HEK293 (cell line): ENCODE data around the gene RAPGEF5.

ENCODE experiments used
- CTCF ChIA-PET: fragments of 350-600 bp; formaldehyde crosslinking; extraction: SDS; loops from one replicate; lab custom pipeline; 2021; ENCODE audit warnings: antibody characterized with exemption; lab: Yijun Ruan, JAX
- POLR2A ChIA-PET: fragments of 300-600 bp; formaldehyde crosslinking; extraction: SDS; loops from one replicate; lab custom pipeline; 2020; ENCODE audit warnings: antibody characterized with exemption, inconsistent platforms; lab: Yijun Ruan, JAX
- H3K27ac ChIP-seq: fragments of 200-500 bp; sonication (Bioruptor generic); 2 replicates; pipeline ENCODE4 v1.5.1; 2014; ENCODE audit warnings: low read depth, low read length, control low read depth, inconsistent platforms; ENCODE audit errors: extremely low read depth
- H3K36me3 ChIP-seq, 2 experiments: fragments of 200-500 bp in 1 of 2; sonication (Bioruptor generic) in 1 of 2; 1 replicate in 1 of 2; 2 replicates in 1 of 2; pipeline ENCODE4 v1.5.1; 2014 to 2017; ENCODE audit warnings: inconsistent platforms in 2 of 2, low read length in 2 of 2; ENCODE audit not compliant: control insufficient read depth in 2 of 2, insufficient read depth in 1 of 2
- H3K4me1 ChIP-seq: fragments of 200-500 bp; sonication (Bioruptor generic); 2 replicates; pipeline ENCODE4 v1.5.1; 2014; ENCODE audit warnings: mild to moderate bottlenecking, low read length, inconsistent platforms; ENCODE audit not compliant: control insufficient read depth, insufficient read depth
- H3K4me3 ChIP-seq: 2 replicates; pipeline ENCODE4 v1.5.1; 2011; ENCODE audit warnings: low read depth, mild to moderate bottlenecking, control low read depth, low read length, moderate library complexity
- H3K9me3 ChIP-seq: fragments of 200-500 bp; sonication (Bioruptor generic); 2 replicates; pipeline ENCODE4 v1.5.1; 2014; ENCODE audit warnings: low read depth, low read length, inconsistent platforms; ENCODE audit not compliant: control insufficient read depth, insufficient read depth
- GLI2 ChIP-seq: fragments of 450-650 bp; formaldehyde crosslinking; IDR thresholded peaks from 2 replicates; pipeline ENCODE4; 2017; ENCODE audit warnings: missing biosample characterization, missing genetic modification characterization, low read depth, borderline replicate concordance
- GLIS2 ChIP-seq: fragments of 450-650 bp; formaldehyde crosslinking; IDR thresholded peaks from 2 replicates; pipeline ENCODE4 v1.5.1; 2016; ENCODE audit warnings: missing biosample characterization, missing genetic modification characterization
- KLF1 ChIP-seq: fragments of 450-650 bp; formaldehyde crosslinking; IDR thresholded peaks from 2 replicates; pipeline ENCODE4 v1.5.1; 2016; ENCODE audit warnings: missing biosample characterization, missing genetic modification characterization
- KLF7 ChIP-seq: fragments of 450-650 bp; formaldehyde crosslinking; IDR thresholded peaks from 2 replicates; pipeline ENCODE4 v1.5.1; 2016; ENCODE audit warnings: missing biosample characterization, missing genetic modification characterization, borderline replicate concordance
- RBAK ChIP-seq: fragments of 450-650 bp; formaldehyde crosslinking; IDR thresholded peaks from 2 replicates; pipeline ENCODE4 v1.5.1; 2016; ENCODE audit warnings: missing biosample characterization, missing genetic modification characterization
- SALL2 ChIP-seq: fragments of 450-650 bp; formaldehyde crosslinking; IDR thresholded peaks from 2 replicates; pipeline ENCODE4 v1.5.0; 2017; ENCODE audit warnings: missing biosample characterization, mild to moderate bottlenecking, missing genetic modification characterization, borderline replicate concordance
- SCRT1 ChIP-seq: fragments of 450-650 bp; formaldehyde crosslinking; IDR thresholded peaks from 2 replicates; pipeline ENCODE4 v1.5.1; 2016; ENCODE audit warnings: missing biosample characterization, missing genetic modification characterization, borderline replicate concordance
- SP3 ChIP-seq: fragments of 450-650 bp; formaldehyde crosslinking; IDR thresholded peaks from 2 replicates; pipeline ENCODE4 v1.5.1; 2016; ENCODE audit warnings: missing biosample characterization, missing genetic modification characterization
- ZBTB21 ChIP-seq: fragments of 450-650 bp; formaldehyde crosslinking; IDR thresholded peaks from 2 replicates; pipeline ENCODE4 v1.5.1; 2017; ENCODE audit warnings: missing biosample characterization, missing genetic modification characterization
- ZBTB7A ChIP-seq: fragments of 450-650 bp; formaldehyde crosslinking; IDR thresholded peaks from 2 replicates; pipeline ENCODE4 v1.5.1; 2016; ENCODE audit warnings: low read depth, missing biosample characterization, missing genetic modification characterization
- ZFP3 ChIP-seq: fragments of 450-650 bp; formaldehyde crosslinking; IDR thresholded peaks from 2 replicates; pipeline ENCODE4 v1.5.1; 2016; ENCODE audit warnings: low read depth, missing biosample characterization, missing genetic modification characterization
- ZNF174 ChIP-seq: fragments of 450-650 bp; formaldehyde crosslinking; IDR thresholded peaks from 2 replicates; pipeline ENCODE4 v1.5.0; 2017; ENCODE audit warnings: missing biosample characterization, mild to moderate bottlenecking, missing genetic modification characterization
- ZNF18 ChIP-seq: fragments of 450-650 bp; formaldehyde crosslinking; IDR thresholded peaks from 2 replicates; pipeline ENCODE4 v1.5.1; 2016; ENCODE audit warnings: missing biosample characterization, missing genetic modification characterization
- ZNF26 ChIP-seq: fragments of 450-650 bp; formaldehyde crosslinking; IDR thresholded peaks from 2 replicates; pipeline ENCODE4 v1.5.1; 2016; ENCODE audit warnings: missing biosample characterization, missing genetic modification characterization
- ZNF292 ChIP-seq: fragments of 450-650 bp; formaldehyde crosslinking; IDR thresholded peaks from 2 replicates; pipeline ENCODE4 v1.5.1; 2016; ENCODE audit warnings: low read depth, missing biosample characterization, missing genetic modification characterization, borderline replicate concordance
- ZNF37A ChIP-seq: fragments of 450-650 bp; IDR thresholded peaks from 2 replicates; pipeline ENCODE4 v1.5.1; 2018; ENCODE audit warnings: missing biosample characterization, missing genetic modification characterization
- ZNF426 ChIP-seq: fragments of 450-650 bp; formaldehyde crosslinking; IDR thresholded peaks from 2 replicates; pipeline ENCODE4 v1.5.1; 2017; ENCODE audit warnings: missing biosample characterization, missing genetic modification characterization, mild to moderate bottlenecking, inconsistent platforms, moderate library complexity
- ZNF549 ChIP-seq: fragments of 450-650 bp; IDR thresholded peaks from 2 replicates; pipeline ENCODE4 v1.5.1; 2018; ENCODE audit warnings: missing biosample characterization, missing genetic modification characterization, mild to moderate bottlenecking, inconsistent platforms, moderate library complexity
- ZNF558 ChIP-seq: fragments of 450-650 bp; formaldehyde crosslinking; IDR thresholded peaks from 2 replicates; pipeline ENCODE4 v1.5.1; 2016; ENCODE audit warnings: missing biosample characterization, missing genetic modification characterization
- ZNF610 ChIP-seq: fragments of 450-650 bp; formaldehyde crosslinking; IDR thresholded peaks from 2 replicates; pipeline ENCODE4 v1.5.1; 2016; ENCODE audit warnings: missing biosample characterization, missing genetic modification characterization, borderline replicate concordance
- ZNF701 ChIP-seq: fragments of 450-650 bp; formaldehyde crosslinking; IDR thresholded peaks from 2 replicates; pipeline ENCODE4 v1.5.1; 2016; ENCODE audit warnings: missing biosample characterization, missing genetic modification characterization
- ZNF843 ChIP-seq: fragments of 450-650 bp; formaldehyde crosslinking; IDR thresholded peaks from 2 replicates; pipeline ENCODE4 v1.5.1; 2016; ENCODE audit warnings: missing biosample characterization, missing genetic modification characterization
- ZSCAN16 ChIP-seq: fragments of 450-650 bp; formaldehyde crosslinking; IDR thresholded peaks from 2 replicates; pipeline ENCODE4 v1.5.1; 2016; ENCODE audit warnings: missing biosample characterization, missing genetic modification characterization
- ZSCAN18 ChIP-seq: fragments of 450-650 bp; formaldehyde crosslinking; IDR thresholded peaks from 2 replicates; pipeline ENCODE4 v1.5.1; 2016; ENCODE audit warnings: missing biosample characterization, missing genetic modification characterization
- TF ChIP-seq, protein P1 (sequence below): fragments of 450-650 bp; formaldehyde crosslinking; IDR thresholded peaks from 2 replicates; pipeline ENCODE4 v1.5.1; 2016; ENCODE audit warnings: missing biosample characterization, missing genetic modification characterization

RAPGEF5 gene

DNA sequence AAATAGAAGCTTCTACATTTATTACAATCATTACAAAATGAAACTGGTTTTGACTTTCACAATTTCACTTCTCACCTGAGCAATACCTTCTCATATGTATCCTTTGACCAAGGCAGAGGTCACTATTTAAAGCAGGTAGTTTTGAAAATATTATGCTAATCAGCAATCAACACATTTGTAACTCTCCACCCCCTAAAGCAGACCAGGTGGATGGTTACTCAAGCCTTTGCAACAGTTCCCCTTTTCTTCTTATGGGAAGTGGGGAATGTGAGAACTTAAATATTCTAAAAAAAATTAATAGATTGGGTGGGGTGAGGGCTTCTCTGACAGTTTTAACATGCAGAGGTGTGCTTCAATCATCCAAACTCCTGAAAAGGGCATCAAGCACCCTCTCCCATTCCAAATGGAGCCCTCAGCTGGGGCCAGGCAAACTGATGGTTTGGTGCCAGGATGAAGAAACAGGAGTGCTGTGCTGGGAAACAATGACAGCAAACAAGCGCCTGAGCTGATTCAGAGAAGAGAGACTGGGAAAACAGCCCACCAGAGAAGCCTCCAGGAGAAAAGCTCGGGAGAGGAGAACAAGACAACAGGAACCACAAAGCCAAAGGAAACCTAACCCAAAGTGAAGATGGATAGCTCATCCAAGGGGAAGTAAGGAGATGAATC lies 17.1 kb downstream of the RAPGEF5 start:
- Histone ChIP-seq H3K4me3 (no peak overlapping the region), H3K9me3 (no peaks in the 10 kb centered on the region), H3K4me1 (no peaks in the 10 kb centered on the region), H3K27ac (no peak overlapping the region), H3K36me3 (no peaks in the 10 kb centered on the region)
- TF ChIP-seq ZNF26 (no peak), ZNF558 (tag by site-specific recombination) (no peak), ZFP3 (no peak), ZNF843 (no peak), GLI2 (tag by site-specific recombination) (no peak), SP3 (tag by site-specific recombination) (no peak), ZNF549 (tag by site-specific recombination) (no peak), ZSCAN18 (tag by site-specific recombination) (no peak), ZNF701 (no peak), ZBTB21 (tag by site-specific recombination) (no peak), ZSCAN16 (tag by site-specific recombination) (no peak), ZBTB7A (tag by site-specific recombination) (no peak), ZNF292 (tag by site-specific recombination) (no peak), RBAK (tag by site-specific recombination) (no peak), ZNF426 (tag by site-specific recombination) (no peak), KLF1 (no peak), ZNF18 (tag by site-specific recombination) (no peak), KLF7 (tag by site-specific recombination) (no peak), SCRT1 (tag by site-specific recombination) (no peak), ZNF37A (tag by site-specific recombination) (no peak)
- ChIA-PET CTCF (interaction anchor here (0.6 kb wide), 1 partner anchor 32 kb away, joined by 3 read pairs; no protein-coding TSS in a partner anchor), POLR2A (no interaction called here)

DNA sequence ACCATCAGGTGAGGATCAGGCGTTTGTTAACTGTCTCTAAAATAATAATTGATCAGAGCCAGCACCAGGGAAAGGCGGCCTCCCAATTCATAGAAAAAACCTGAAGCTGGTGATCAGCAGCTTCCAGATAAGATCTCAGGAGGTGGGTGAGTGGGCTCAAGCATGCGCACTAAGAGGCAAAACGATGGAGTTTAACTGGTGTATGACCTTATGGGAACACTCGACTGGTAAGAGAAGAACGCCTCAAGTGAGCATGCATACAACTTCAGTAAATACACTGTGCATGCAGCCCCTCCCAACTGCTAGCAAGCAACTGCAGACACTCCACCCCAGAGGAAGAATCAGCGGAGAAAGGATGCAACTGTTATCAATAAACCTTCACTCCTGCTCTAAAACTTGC lies 18.1 kb downstream of the RAPGEF5 start:
- no peaks in the 10 kb centered on the region for H3K9me3 ChIP-seq
- ChIA-PET POLR2A (no interaction called here), CTCF (no interaction called here)
- H3K27ac ChIP-seq = no peak overlapping the region
- no peaks in the 10 kb centered on the region for H3K36me3 ChIP-seq
- H3K4me1 ChIP-seq = no peaks in the 10 kb centered on the region; the same call in 1 of the 2 replicates
- TF ChIP-seq ZNF610 (tag by site-specific recombination) = no peak
- TF ChIP-seq, protein P1, sequence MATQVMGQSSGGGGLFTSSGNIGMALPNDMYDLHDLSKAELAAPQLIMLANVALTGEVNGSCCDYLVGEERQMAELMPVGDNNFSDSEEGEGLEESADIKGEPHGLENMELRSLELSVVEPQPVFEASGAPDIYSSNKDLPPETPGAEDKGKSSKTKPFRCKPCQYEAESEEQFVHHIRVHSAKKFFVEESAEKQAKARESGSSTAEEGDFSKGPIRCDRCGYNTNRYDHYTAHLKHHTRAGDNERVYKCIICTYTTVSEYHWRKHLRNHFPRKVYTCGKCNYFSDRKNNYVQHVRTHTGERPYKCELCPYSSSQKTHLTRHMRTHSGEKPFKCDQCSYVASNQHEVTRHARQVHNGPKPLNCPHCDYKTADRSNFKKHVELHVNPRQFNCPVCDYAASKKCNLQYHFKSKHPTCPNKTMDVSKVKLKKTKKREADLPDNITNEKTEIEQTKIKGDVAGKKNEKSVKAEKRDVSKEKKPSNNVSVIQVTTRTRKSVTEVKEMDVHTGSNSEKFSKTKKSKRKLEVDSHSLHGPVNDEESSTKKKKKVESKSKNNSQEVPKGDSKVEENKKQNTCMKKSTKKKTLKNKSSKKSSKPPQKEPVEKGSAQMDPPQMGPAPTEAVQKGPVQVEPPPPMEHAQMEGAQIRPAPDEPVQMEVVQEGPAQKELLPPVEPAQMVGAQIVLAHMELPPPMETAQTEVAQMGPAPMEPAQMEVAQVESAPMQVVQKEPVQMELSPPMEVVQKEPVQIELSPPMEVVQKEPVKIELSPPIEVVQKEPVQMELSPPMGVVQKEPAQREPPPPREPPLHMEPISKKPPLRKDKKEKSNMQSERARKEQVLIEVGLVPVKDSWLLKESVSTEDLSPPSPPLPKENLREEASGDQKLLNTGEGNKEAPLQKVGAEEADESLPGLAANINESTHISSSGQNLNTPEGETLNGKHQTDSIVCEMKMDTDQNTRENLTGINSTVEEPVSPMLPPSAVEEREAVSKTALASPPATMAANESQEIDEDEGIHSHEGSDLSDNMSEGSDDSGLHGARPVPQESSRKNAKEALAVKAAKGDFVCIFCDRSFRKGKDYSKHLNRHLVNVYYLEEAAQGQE (tag by site-specific recombination) = no peak
- TF ChIP-seq ZNF174 = no peak
- TF ChIP-seq SALL2 (tag by site-specific recombination) = no peak
- TF ChIP-seq ZNF549 (tag by site-specific recombination) = no peak
- TF ChIP-seq GLIS2 = no peak
- H3K4me3 ChIP-seq = no peak overlapping the region
